HFFc6 (cell line): Measurements from ENCODE around the gene CDK11A. TPM values are rescaled to one million over a fixed set of nuclear protein-coding genes. Genes with fewer than 3 reads are reported as not detected.
"Not testable (repeated sequence)": the region's sequence is repeated elsewhere in the genome, so short reads cannot be mapped to it uniquely, and the experiment has no call there.

ENCODE experiments used
- DNase-seq: peaks from one replicate; pipeline ENCODE4 v3.0.0-alpha.2; 2018
- H3K27ac Mint-ChIP-seq: 2 replicates; pipeline ENCODE4 v1.8.0; 2020; ENCODE audit warnings: mild to moderate bottlenecking, mixed read lengths
- H3K27me3 Mint-ChIP-seq: 2 replicates; pipeline ENCODE4 v1.8.0; 2021; ENCODE audit warnings: mild to moderate bottlenecking, moderate library complexity, mixed read lengths; ENCODE audit not compliant: insufficient read depth
- H3K36me3 Mint-ChIP-seq: 2 replicates; pipeline ENCODE4 v1.8.0; 2021; ENCODE audit warnings: low read depth, mixed read lengths
- H3K4me1 Mint-ChIP-seq: 2 replicates; pipeline ENCODE4 v1.8.0; 2020; ENCODE audit warnings: low read depth, mixed read lengths
- H3K4me3 Mint-ChIP-seq: 2 replicates; pipeline ENCODE4 v1.8.0; 2020; ENCODE audit warnings: mild to moderate bottlenecking, moderate library complexity, mixed read lengths
- H3K9me3 Mint-ChIP-seq: 2 replicates; pipeline ENCODE4 v1.8.0; 2020; ENCODE audit warnings: mild to moderate bottlenecking, mixed read lengths
- CTCF ChIP-seq: fragments of 200-600 bp; sonication (generic); IDR thresholded peaks from 2 replicates; pipeline ENCODE4 v1.5.0; 2021; ENCODE audit warnings: antibody characterized with exemption, mild to moderate bottlenecking
- total RNA-seq, 6 experiments: library from RNA; stranded (reverse); fragmentation: NEBNext Ultra II Directional; extraction: Animal tissue kit (Norgen Biotek cat#: 25700); gene quantifications; 2 replicates in 1 of 6; 3 replicates in 5 of 6; pipeline ENCODE4 v1.2.3, GENCODE V29; 2021

The CDK11A gene
- total RNA-seq, 6 experiments from 2014 or later: 23.1 to 27.2 (median 25.0) TPM

GRCh38 chr1:1721201-1721600 is 3.0 kb downstream of the CDK11A start:
- TF ChIP-seq CTCF: no peak
- Mint-ChIP-seq H3K27ac (no peak overlapping the region), H3K4me3 (no peak overlapping the region), H3K36me3 (peaks cover 14% of the 10 kb centered on the region; the same call in 1 of the 2 replicates), H3K4me1 (no peaks in the 10 kb centered on the region), H3K27me3 (no peaks in the 10 kb centered on the region), H3K9me3 (no peaks in the 10 kb centered on the region)
- no peak for DNase-seq

GRCh38 chr1:1715109-1715883 is 8.9 kb downstream of the CDK11A start:
- not testable (repeated sequence) for DNase-seq, H3K9me3 Mint-ChIP-seq, H3K27me3 Mint-ChIP-seq, H3K27ac Mint-ChIP-seq, H3K4me1 Mint-ChIP-seq, H3K4me3 Mint-ChIP-seq
- peaks cover 27% of the 10 kb centered on the region; the same call in 1 of the 2 replicates for H3K36me3 Mint-ChIP-seq

GRCh38 chr1:1707897-1708296 is 16.3 kb downstream of the CDK11A start:
- not testable (repeated sequence) for H3K27me3 Mint-ChIP-seq, H3K9me3 Mint-ChIP-seq

GRCh38 chr1:1707241-1707640 is 16.9 kb downstream of the CDK11A start:
- H3K36me3 Mint-ChIP-seq, H3K27me3 Mint-ChIP-seq, H3K4me1 Mint-ChIP-seq, H3K27ac Mint-ChIP-seq, H3K4me3 Mint-ChIP-seq, DNase-seq, H3K9me3 Mint-ChIP-seq: not testable (repeated sequence)

More at GRCh38 chr1:1707897-1708296, 16.3 kb downstream of the CDK11A start:
- not testable (repeated sequence) for H3K4me3 Mint-ChIP-seq, DNase-seq, H3K27ac Mint-ChIP-seq, H3K36me3 Mint-ChIP-seq, H3K4me1 Mint-ChIP-seq

- DNase-seq, H3K36me3 Mint-ChIP-seq, H3K4me1 Mint-ChIP-seq, H3K27me3 Mint-ChIP-seq, H3K27ac Mint-ChIP-seq, H3K9me3 Mint-ChIP-seq, H3K4me3 Mint-ChIP-seq: not testable (repeated sequence)
Measured at GRCh38 chr1:1705623-1706022, 18.5 kb downstream of the CDK11A start.

- not testable (repeated sequence) for H3K27me3 Mint-ChIP-seq, H3K4me1 Mint-ChIP-seq, H3K36me3 Mint-ChIP-seq, H3K27ac Mint-ChIP-seq, H3K4me3 Mint-ChIP-seq, H3K9me3 Mint-ChIP-seq, DNase-seq
Measured at GRCh38 chr1:1704284-1704957, 19.7 kb downstream of the CDK11A start.

GRCh38 chr1:1703796-1704195 is 20.4 kb downstream of the CDK11A start:
- DNase-seq: no peak
- no peak overlapping the region for H3K4me3 Mint-ChIP-seq
- H3K27me3 Mint-ChIP-seq: no peaks in the 10 kb centered on the region
- TF ChIP-seq CTCF: no peak
- H3K27ac Mint-ChIP-seq: no peak overlapping the region
- no peaks in the 10 kb centered on the region for H3K36me3 Mint-ChIP-seq
- no peaks in the 10 kb centered on the region for H3K4me1 Mint-ChIP-seq
- H3K9me3 Mint-ChIP-seq: no peaks in the 10 kb centered on the region

GRCh38 chr1:1702506-1702905 is 21.7 kb downstream of the CDK11A start:
- not testable (repeated sequence) for H3K4me3 Mint-ChIP-seq, H3K36me3 Mint-ChIP-seq, H3K4me1 Mint-ChIP-seq, H3K27ac Mint-ChIP-seq, DNase-seq, H3K27me3 Mint-ChIP-seq, H3K9me3 Mint-ChIP-seq

- not testable (repeated sequence) for H3K4me1 Mint-ChIP-seq, H3K36me3 Mint-ChIP-seq, H3K27me3 Mint-ChIP-seq, DNase-seq, H3K27ac Mint-ChIP-seq, H3K9me3 Mint-ChIP-seq, H3K4me3 Mint-ChIP-seq
Measured at GRCh38 chr1:1700557-1700956, 23.6 kb downstream of the CDK11A start.

GRCh38 chr1:1700067-1700466 is 24.1 kb downstream of the CDK11A start:
- not testable (repeated sequence) for DNase-seq, H3K36me3 Mint-ChIP-seq, H3K4me1 Mint-ChIP-seq, H3K27ac Mint-ChIP-seq, H3K9me3 Mint-ChIP-seq, H3K4me3 Mint-ChIP-seq, H3K27me3 Mint-ChIP-seq

- DNase-seq, H3K27me3 Mint-ChIP-seq, H3K4me1 Mint-ChIP-seq, H3K27ac Mint-ChIP-seq, H3K9me3 Mint-ChIP-seq, H3K36me3 Mint-ChIP-seq, H3K4me3 Mint-ChIP-seq: not testable (repeated sequence)
Measured at GRCh38 chr1:1699061-1699460, 25.1 kb downstream of the CDK11A start.
